ENCODE measurements around the gene CDIP1.

Gene CDIP1

GRCh38 chr16:4539716-4540284 lies 1.2 kb upstream of the CDIP1 start:
- Histone ChIP-seq H3K4me3 (ENCODE audit: low read depth in 1 of 2, low read length in 2 of 2) (no peak overlapping the region), H3K27me3 (ENCODE audit: insufficient read depth, low read length, poor library complexity) (peaks cover 5% of the 10 kb centered on the region), H3K9me3 (ENCODE audit: insufficient read depth, low read length, severe bottlenecking) (no peaks in the 10 kb centered on the region), H2AFZ (ENCODE audit: low read depth, low read length) (no peak overlapping the region), H3K4me1 (ENCODE audit: insufficient read depth, low read length) (no peaks in the 10 kb centered on the region), H3K4me2 (ENCODE audit: insufficient read depth, low read length) (no peak overlapping the region), H3K36me3 (ENCODE audit: insufficient read depth, low read length) (no peaks in the 10 kb centered on the region), H3K27ac (ENCODE audit: low read length) (no peak overlapping the region), H3K9ac (ENCODE audit: low read depth, low read length) (no peak overlapping the region), H3K79me2 (ENCODE audit: insufficient read depth, low read length) (no peaks in the 10 kb centered on the region), H4K20me1 (ENCODE audit: insufficient read depth, low read length) (no peaks in the 10 kb centered on the region)
- TF ChIP-seq CTCF (IDR thresholded peaks at IDR 0.05; ENCODE audit: borderline replicate concordance, extremely low read depth, low read length, poor library complexity, severe bottlenecking), result no peak
- no peak for TF ChIP-seq EZH2 (IDR thresholded peaks at IDR 0.05; ENCODE audit: borderline replicate concordance, low read depth, low read length, severe bottlenecking)
- no peak for DNase-seq
- ATAC-seq (ENCODE audit: insufficient read depth, low read depth), result no peak

GRCh38 chr16:4537376-4538343 lies 913 bp downstream of the CDIP1 start:
- DNase-seq, result no peak
- H2AFZ ChIP-seq (ENCODE audit: low read depth, low read length), result no peak overlapping the region
- H3K27ac ChIP-seq (ENCODE audit: low read length), result no peak overlapping the region
- TF ChIP-seq CTCF (IDR thresholded peaks at IDR 0.05; ENCODE audit: borderline replicate concordance, extremely low read depth, low read length, poor library complexity, severe bottlenecking) (no peak), EZH2 (IDR thresholded peaks at IDR 0.05; ENCODE audit: borderline replicate concordance, low read depth, low read length, severe bottlenecking) (no peak)
- no peak overlapping the region for H3K9ac ChIP-seq (ENCODE audit: low read depth, low read length)
- H3K27me3 ChIP-seq (ENCODE audit: insufficient read depth, low read length, poor library complexity), result peaks cover 5% of the 10 kb centered on the region
- no peak overlapping the region for H3K4me3 ChIP-seq (ENCODE audit: low read depth in 1 of 2, low read length in 2 of 2)
- H4K20me1 ChIP-seq (ENCODE audit: insufficient read depth, low read length), result no peaks in the 10 kb centered on the region
- H3K36me3 ChIP-seq (ENCODE audit: insufficient read depth, low read length), result no peaks in the 10 kb centered on the region
- H3K9me3 ChIP-seq (ENCODE audit: insufficient read depth, low read length, severe bottlenecking), result no peaks in the 10 kb centered on the region
- no peak for ATAC-seq (ENCODE audit: insufficient read depth, low read depth)
- H3K4me1 ChIP-seq (ENCODE audit: insufficient read depth, low read length), result no peaks in the 10 kb centered on the region
- H3K79me2 ChIP-seq (ENCODE audit: insufficient read depth, low read length), result no peaks in the 10 kb centered on the region
- H3K4me2 ChIP-seq (ENCODE audit: insufficient read depth, low read length), result no peak overlapping the region

- TF ChIP-seq CTCF (IDR thresholded peaks at IDR 0.05; ENCODE audit: borderline replicate concordance, extremely low read depth, low read length, poor library complexity, severe bottlenecking) (no peak), EZH2 (IDR thresholded peaks at IDR 0.05; ENCODE audit: borderline replicate concordance, low read depth, low read length, severe bottlenecking) (no peak)
Measured at GRCh38 chr16:4536391-4537106, 2.0 kb downstream of the CDIP1 start.

More at GRCh38 chr16:4536391-4537106, 2.0 kb downstream of the CDIP1 start:
- no peaks in the 10 kb centered on the region for H3K4me1 ChIP-seq (ENCODE audit: insufficient read depth, low read length)
- H3K4me2 ChIP-seq (ENCODE audit: insufficient read depth, low read length), result no peak overlapping the region
- no peak for ATAC-seq (ENCODE audit: insufficient read depth, low read depth)
- H3K79me2 ChIP-seq (ENCODE audit: insufficient read depth, low read length), result no peaks in the 10 kb centered on the region
- H2AFZ ChIP-seq (ENCODE audit: low read depth, low read length), result no peak overlapping the region
- H3K27ac ChIP-seq (ENCODE audit: low read length), result no peak overlapping the region
- H3K9me3 ChIP-seq (ENCODE audit: insufficient read depth, low read length, severe bottlenecking), result no peaks in the 10 kb centered on the region
- no peak overlapping the region for H3K4me3 ChIP-seq (ENCODE audit: low read depth in 1 of 2, low read length in 2 of 2)
- H3K27me3 ChIP-seq (ENCODE audit: insufficient read depth, low read length, poor library complexity), result peaks cover 3% of the 10 kb centered on the region
- no peaks in the 10 kb centered on the region for H4K20me1 ChIP-seq (ENCODE audit: insufficient read depth, low read length)
- H3K36me3 ChIP-seq (ENCODE audit: insufficient read depth, low read length), result no peaks in the 10 kb centered on the region
- H3K9ac ChIP-seq (ENCODE audit: low read depth, low read length), result no peak overlapping the region
- no peak for DNase-seq

All from DND-41 (cell line).